ENCODE data around the gene DSTN.

- TF ChIP-seq, protein P1, sequence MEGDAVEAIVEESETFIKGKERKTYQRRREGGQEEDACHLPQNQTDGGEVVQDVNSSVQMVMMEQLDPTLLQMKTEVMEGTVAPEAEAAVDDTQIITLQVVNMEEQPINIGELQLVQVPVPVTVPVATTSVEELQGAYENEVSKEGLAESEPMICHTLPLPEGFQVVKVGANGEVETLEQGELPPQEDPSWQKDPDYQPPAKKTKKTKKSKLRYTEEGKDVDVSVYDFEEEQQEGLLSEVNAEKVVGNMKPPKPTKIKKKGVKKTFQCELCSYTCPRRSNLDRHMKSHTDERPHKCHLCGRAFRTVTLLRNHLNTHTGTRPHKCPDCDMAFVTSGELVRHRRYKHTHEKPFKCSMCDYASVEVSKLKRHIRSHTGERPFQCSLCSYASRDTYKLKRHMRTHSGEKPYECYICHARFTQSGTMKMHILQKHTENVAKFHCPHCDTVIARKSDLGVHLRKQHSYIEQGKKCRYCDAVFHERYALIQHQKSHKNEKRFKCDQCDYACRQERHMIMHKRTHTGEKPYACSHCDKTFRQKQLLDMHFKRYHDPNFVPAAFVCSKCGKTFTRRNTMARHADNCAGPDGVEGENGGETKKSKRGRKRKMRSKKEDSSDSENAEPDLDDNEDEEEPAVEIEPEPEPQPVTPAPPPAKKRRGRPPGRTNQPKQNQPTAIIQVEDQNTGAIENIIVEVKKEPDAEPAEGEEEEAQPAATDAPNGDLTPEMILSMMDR (IDR thresholded peaks at IDR 0.05) = no peak
- no peak for TF ChIP-seq POLR2A (IDR thresholded peaks at IDR 0.05)
Measured at GRCh38 chr20:17587148-17587547, 17.3 kb downstream of the DSTN start.

Measured in stomach (tissue), 4 donors.